GM19043 (cell line): ENCODE measurements around the gene HSPB6.
"Not testable (repeated sequence)": the region's sequence is repeated elsewhere in the genome, so short reads cannot be mapped to it uniquely, and the experiment has no call there.

Experiments used
- ATAC-seq: cut with Tn5 transposase; IDR thresholded peaks from one replicate; pipeline ENCODE4 v1.9.1; 2021; ENCODE audit warnings: low read depth; ENCODE audit not compliant: unreplicated experiment

The HSPB6 gene, protein sequence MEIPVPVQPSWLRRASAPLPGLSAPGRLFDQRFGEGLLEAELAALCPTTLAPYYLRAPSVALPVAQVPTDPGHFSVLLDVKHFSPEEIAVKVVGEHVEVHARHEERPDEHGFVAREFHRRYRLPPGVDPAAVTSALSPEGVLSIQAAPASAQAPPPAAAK

GRCh38 chr19:35756377-35757230, at the start of gene HSPB6:
HSPB6 (minus strand) TSS chr19:35757029; CDS start chr19:35757008, 21 bp downstream.
- no peak for ATAC-seq

DNA sequence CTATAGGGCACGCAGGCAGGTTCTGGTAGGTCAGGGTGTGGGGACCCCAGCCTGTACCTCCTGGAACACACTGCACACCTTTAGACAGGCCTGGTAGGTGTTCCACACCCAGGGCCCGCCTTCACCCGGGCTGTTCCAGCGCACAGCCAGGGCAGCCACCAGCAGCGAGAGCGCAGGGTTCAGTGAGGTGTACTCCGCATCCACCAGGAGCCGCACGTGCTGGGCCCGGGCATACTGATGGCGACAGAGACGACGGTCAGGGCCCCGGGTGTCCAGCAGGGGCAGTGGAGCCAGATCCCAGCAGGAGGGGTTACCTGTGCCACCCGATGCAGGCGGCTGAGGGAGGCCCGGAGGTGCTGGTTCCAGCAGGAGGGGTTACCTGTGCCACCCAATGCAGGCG, 49.8 kb upstream of the HSPB6 start:
- no peak for ATAC-seq

GRCh38 chr19:35805526-35806102, 48.8 kb upstream of the HSPB6 start:
- ATAC-seq: no peak

- no peak for ATAC-seq
Observed at GRCh38 chr19:35801828-35802227, 45.0 kb upstream of the HSPB6 start.

DNA sequence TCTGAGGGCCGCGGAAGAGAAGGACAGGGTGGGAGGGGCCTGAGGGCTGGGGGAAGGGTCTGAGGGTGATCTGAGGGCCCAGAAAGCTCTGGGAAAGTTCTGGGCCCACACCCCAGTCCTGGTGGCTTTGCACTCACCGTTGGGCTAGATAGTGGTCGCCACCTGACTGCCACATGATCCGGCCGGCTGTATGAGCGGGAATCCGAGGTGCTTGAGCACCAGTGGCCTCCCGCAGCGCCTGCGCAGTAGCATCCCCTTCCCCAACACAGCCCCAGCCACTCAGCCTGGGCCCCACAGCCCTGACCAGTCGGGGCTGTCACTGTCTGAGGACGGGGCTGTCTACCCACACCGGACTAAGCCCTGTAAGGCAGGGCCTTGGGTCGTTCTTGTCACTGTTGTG, 40.8 kb upstream of the HSPB6 start:
- ATAC-seq: no peak

DNA sequence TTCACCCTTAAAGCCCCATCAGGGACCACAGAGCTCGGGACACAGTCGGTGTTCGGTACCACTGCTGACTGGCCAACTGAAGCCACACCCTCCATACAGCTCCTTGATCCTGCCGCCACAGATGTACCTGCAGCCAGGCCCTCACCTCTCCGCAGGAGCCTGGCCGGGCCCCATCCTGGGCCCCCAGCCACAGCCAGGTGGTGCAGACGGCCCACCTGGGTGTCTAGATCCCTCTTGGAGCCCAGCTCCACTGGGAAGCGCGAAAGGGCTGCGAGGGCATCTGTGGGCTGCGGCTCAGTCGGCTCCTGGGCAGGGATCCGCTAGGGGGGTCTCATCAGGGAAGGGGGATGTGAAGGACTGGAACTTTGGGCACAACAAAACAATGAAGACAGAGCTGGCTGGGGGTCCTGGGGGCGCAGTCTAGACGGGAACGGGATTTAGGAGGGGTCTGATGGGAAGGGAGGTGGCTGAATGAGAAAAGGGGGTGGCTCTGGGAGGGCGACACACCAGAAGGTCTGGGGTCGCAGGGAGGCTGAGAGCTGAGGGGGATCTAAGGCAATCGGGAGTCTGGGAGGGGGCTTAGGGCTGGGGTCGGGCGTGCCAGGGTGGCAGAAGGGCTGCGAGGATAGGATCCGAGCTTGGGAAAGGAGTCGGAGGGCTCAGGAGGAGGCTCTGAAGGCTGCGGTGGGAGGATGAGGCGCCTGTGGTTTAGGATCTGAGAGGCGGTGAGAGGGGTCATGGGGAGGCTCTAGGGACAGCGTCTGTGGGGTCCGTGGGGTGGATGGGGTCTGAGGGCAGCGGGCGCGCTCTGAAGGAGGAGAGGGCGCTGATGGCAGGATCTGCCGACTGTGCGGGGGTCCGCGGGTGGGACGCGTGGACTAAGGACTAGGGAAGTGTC, 40.1 kb upstream of the HSPB6 start:
- ATAC-seq: no peak

DNA sequence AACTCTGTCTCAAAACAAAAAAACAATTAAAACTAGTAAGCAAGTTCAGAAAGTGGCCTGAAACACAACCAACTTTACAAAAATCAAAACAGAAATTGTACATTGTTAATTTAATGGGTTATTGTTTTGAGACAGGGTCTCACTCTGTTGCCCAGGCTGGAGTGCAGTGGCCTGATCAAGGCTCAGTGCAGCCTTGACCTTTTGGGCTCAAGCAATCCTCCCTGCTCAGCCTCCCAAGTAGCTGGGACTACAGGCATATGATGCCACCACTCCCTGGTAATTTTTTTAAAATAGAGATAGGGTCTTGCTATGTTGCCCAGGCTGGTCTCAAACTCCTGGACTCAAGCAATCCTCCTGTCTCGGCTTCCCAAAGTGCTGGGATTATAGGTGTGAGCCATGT, 38.7 kb upstream of the HSPB6 start:
- not testable (repeated sequence) for ATAC-seq

DNA sequence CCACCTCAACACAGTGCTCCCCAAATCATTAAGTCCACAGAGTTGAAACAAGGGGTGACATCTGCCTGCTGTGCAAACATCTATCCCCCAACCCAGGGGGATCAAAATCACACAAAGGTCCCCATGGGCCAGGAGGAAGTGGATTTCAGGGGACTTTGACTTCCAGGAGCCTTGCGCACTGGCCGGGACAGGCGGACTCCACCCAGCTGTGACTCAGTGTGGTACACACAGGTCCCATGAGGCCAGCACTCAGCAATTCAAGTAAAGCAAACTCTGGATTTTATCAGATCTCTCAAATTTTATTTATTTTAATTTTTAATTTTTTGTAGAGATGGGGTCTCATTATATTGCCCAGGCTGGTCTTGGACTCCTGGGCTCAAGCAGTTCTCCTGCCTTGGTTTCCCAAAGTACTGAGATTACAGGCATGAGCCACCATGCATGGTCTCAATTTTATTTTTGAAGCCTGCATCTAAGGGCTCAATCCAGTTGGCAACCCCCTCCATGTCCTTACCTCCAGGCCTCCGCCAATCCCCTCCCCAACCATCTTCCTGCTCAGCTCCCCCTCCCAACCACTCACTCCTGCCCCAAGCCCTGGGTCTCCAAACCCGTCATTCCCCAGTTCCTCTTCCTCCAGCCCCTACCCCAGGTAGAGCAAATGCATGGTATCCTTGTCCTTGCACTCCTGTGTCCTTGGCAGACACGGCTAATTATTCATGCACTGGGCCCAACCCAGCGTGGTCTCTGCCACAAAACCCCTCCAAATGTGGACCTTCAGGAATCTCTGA, 36.7 kb upstream of the HSPB6 start:
- no peak for ATAC-seq

GRCh38 chr19:35792888-35793287, 36.1 kb upstream of the HSPB6 start:
- ATAC-seq: no peak

- no peak for ATAC-seq
Observed at GRCh38 chr19:35792312-35792711, 35.5 kb upstream of the HSPB6 start.

DNA sequence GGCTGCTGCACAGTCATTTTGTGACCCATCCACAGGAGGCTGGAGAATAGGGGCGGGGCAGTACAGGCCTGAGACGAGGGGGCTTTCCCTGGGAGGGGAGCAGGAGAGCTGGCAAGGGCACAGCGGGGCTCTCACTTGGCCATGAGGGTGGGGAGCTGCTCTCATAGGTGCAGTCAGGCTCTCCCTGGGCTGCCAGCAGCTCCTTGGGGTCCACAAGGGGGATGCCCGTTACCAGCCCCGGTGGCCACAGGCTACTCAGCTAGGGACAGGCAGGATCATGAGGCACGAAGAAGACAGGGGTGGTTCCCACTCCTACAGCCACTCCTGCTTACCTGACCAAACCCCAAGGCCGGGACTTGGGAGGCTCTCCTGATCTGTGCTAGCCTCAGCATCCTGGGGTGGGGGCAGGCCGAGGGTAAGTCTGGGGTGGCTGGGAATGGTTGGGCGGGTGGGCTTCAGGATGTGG, 35.0 kb upstream of the HSPB6 start:
- no peak for ATAC-seq

DNA sequence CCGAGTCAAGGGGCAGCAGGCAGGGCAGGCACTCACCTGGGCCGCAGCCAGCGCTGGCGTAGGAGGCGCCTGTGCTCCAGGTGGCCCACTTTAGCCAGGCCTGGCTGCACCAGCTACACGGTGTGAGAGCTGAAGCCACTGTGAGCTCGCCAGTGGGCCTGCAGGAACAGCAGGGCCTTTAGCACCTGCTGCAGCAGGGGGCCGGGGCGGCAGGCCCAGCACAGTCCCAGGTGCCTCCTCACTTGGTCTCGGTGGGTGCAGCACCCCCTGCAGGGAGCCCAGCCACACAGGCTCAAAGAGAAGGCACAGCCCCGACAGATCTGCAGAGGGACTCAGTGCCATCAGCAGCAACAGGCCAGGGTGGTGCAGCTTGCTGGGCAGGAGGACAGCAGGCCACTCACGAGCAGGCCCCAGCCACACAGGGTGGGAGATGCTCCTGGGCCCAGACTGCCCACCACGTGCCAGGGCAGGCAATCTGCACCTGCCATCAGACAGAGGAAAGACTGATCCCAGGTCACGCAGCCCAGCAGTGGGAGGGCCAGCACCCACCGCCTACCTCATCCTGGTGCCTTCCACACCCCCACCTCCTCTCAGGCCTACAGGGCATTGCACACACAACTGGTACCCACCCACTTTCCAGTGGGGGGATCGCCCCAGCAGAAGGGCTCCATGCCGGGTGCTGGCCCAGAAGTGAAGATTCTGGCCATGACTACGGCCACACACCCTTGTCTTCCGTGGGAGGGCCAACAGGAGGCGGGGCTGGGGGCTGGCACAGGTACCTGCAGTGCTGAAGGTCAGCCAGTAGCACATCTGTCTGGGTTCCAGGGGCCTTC, 34.4 kb upstream of the HSPB6 start:
- ATAC-seq: no peak

- ATAC-seq: no peak
Observed at GRCh38 chr19:35789978-35790944, 33.4 kb upstream of the HSPB6 start.

GRCh38 chr19:35789195-35789977, 32.6 kb upstream of the HSPB6 start:
- ATAC-seq: no peak

- no peak for ATAC-seq
Observed at GRCh38 chr19:35788205-35788960, 31.6 kb upstream of the HSPB6 start.

DNA sequence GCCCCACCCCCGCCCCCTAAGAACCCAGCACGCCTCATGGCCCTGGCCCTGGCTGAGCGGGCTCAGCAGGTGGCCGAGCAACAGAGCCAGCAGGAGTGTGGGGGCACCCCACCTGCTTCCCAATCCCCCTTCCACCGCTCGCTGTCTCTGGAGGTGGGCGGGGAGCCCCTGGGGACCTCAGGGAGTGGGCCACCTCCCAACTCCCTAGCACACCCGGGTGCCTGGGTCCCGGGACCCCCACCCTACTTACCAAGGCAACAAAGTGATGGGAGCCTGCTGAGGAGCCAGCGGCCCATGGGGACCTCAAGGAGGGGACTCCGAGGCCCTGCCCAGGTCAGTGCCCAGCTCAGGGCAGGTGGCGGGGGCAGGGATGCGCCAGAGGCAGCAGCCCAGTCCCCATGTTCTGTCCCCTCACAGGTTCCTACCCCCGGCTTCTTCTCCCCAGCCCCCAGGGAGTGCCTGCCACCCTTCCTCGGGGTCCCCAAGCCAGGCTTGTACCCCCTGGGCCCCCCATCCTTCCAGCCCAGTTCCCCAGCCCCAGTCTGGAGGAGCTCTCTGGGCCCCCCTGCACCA, 30.5 kb upstream of the HSPB6 start:
- ATAC-seq: no peak
